ENCODE data around the gene EXOC6B.

The EXOC6B gene

DNA sequence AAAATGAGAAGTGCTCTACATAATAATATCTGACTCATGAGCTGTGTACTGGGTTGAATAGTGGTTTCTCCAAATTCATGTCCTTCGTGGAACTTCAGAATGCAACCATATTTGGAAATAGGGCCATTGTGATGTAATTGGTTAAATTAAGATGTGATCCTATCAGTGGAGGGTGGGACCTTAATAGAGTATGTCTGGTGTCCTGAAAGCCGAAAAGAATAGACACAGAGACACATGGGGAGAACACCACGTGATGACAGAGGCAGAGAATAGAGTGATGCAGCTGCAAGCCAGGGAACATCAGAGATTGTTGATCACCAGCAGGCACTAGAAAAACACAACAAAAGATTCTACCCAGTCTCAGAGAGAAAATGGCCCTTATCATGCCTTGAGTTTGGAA, 310.1 kb downstream of the EXOC6B start:
- ATAC-seq = no peak
- TF ChIP-seq ZC3H10 (CRISPR knock-in tag; IDR thresholded peaks at IDR 0.05) = no peak
- no peak for TF ChIP-seq ESRRG (CRISPR knock-in tag; IDR thresholded peaks at IDR 0.05)
- no peak for TF ChIP-seq ZNF70 (CRISPR knock-in tag; IDR thresholded peaks at IDR 0.05)
- TF ChIP-seq, protein P1, sequence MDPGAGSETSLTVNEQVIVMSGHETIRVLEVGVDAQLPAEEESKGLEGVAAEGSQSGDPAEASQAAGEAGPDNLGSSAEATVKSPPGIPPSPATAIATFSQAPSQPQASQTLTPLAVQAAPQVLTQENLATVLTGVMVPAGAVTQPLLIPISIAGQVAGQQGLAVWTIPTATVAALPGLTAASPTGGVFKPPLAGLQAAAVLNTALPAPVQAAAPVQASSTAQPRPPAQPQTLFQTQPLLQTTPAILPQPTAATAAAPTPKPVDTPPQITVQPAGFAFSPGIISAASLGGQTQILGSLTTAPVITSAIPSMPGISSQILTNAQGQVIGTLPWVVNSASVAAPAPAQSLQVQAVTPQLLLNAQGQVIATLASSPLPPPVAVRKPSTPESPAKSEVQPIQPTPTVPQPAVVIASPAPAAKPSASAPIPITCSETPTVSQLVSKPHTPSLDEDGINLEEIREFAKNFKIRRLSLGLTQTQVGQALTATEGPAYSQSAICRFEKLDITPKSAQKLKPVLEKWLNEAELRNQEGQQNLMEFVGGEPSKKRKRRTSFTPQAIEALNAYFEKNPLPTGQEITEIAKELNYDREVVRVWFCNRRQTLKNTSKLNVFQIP (CRISPR knock-in tag; IDR thresholded peaks at IDR 0.05; ENCODE audit: borderline replicate concordance, low read depth) = no peak
- TF ChIP-seq, protein P2, sequence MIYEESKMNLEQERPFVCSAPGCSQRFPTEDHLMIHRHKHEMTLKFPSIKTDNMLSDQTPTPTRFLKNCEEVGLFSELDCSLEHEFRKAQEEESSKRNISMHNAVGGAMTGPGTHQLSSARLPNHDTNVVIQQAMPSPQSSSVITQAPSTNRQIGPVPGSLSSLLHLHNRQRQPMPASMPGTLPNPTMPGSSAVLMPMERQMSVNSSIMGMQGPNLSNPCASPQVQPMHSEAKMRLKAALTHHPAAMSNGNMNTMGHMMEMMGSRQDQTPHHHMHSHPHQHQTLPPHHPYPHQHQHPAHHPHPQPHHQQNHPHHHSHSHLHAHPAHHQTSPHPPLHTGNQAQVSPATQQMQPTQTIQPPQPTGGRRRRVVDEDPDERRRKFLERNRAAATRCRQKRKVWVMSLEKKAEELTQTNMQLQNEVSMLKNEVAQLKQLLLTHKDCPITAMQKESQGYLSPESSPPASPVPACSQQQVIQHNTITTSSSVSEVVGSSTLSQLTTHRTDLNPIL (CRISPR knock-in tag; IDR thresholded peaks at IDR 0.05; ENCODE audit: low read depth) = no peak
- TF ChIP-seq, protein P3, sequence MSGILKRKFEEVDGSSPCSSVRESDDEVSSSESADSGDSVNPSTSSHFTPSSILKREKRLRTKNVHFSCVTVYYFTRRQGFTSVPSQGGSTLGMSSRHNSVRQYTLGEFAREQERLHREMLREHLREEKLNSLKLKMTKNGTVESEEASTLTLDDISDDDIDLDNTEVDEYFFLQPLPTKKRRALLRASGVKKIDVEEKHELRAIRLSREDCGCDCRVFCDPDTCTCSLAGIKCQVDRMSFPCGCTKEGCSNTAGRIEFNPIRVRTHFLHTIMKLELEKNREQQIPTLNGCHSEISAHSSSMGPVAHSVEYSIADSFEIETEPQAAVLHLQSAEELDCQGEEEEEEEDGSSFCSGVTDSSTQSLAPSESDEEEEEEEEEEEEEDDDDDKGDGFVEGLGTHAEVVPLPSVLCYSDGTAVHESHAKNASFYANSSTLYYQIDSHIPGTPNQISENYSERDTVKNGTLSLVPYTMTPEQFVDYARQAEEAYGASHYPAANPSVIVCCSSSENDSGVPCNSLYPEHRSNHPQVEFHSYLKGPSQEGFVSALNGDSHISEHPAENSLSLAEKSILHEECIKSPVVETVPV (CRISPR knock-in tag; IDR thresholded peaks at IDR 0.05) = no peak
- TF ChIP-seq, protein P4, sequence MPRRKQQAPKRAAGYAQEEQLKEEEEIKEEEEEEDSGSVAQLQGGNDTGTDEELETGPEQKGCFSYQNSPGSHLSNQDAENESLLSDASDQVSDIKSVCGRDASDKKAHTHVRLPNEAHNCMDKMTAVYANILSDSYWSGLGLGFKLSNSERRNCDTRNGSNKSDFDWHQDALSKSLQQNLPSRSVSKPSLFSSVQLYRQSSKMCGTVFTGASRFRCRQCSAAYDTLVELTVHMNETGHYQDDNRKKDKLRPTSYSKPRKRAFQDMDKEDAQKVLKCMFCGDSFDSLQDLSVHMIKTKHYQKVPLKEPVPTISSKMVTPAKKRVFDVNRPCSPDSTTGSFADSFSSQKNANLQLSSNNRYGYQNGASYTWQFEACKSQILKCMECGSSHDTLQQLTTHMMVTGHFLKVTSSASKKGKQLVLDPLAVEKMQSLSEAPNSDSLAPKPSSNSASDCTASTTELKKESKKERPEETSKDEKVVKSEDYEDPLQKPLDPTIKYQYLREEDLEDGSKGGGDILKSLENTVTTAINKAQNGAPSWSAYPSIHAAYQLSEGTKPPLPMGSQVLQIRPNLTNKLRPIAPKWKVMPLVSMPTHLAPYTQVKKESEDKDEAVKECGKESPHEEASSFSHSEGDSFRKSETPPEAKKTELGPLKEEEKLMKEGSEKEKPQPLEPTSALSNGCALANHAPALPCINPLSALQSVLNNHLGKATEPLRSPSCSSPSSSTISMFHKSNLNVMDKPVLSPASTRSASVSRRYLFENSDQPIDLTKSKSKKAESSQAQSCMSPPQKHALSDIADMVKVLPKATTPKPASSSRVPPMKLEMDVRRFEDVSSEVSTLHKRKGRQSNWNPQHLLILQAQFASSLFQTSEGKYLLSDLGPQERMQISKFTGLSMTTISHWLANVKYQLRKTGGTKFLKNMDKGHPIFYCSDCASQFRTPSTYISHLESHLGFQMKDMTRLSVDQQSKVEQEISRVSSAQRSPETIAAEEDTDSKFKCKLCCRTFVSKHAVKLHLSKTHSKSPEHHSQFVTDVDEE (CRISPR knock-in tag; IDR thresholded peaks at IDR 0.05) = no peak
- no peak for TF ChIP-seq TOX (CRISPR knock-in tag; IDR thresholded peaks at IDR 0.05; ENCODE audit: borderline replicate concordance)

DNA sequence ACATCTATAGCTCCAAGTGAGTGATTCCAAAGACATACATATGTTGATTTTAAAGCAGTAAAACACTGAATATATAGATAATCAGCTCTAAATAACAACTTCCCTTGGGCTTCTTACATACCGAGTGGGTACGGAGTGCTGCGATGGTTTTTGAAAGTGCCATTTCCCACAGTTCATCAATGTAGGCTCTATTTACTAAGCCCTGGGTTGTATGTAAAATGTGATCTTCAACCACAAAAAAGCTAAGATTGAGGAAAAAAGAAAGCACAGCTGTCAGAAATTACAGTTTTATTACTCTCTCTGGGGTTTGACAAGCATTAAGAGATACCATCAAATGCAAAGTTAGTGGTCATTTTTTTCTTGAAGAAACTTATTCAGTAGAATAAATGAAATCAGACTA, 312.8 kb downstream of the EXOC6B start:
- TF ChIP-seq ARNTL (CRISPR knock-in tag; IDR thresholded peaks at IDR 0.05; ENCODE audit: borderline replicate concordance, low read depth) = no peak
- TF ChIP-seq TOX (CRISPR knock-in tag; IDR thresholded peaks at IDR 0.05; ENCODE audit: borderline replicate concordance) = no peak
- TF ChIP-seq ZFP3 (CRISPR knock-in tag; IDR thresholded peaks at IDR 0.05) = no peak
- no peak for TF ChIP-seq RARB (CRISPR knock-in tag; IDR thresholded peaks at IDR 0.05)
- no peak for TF ChIP-seq ZNF8 (CRISPR knock-in tag; IDR thresholded peaks at IDR 0.05)
- TF ChIP-seq ESRRG (CRISPR knock-in tag; IDR thresholded peaks at IDR 0.05) = no peak
- TF ChIP-seq GLIS3 (CRISPR knock-in tag; IDR thresholded peaks at IDR 0.05) = no peak
- no peak for TF ChIP-seq ZC3H10 (CRISPR knock-in tag; IDR thresholded peaks at IDR 0.05)
- TF ChIP-seq TCF4 (CRISPR knock-in tag; IDR thresholded peaks at IDR 0.05; ENCODE audit: borderline replicate concordance) = no peak
- TF ChIP-seq PPARA (CRISPR knock-in tag; IDR thresholded peaks at IDR 0.05; ENCODE audit: borderline replicate concordance) = no peak
- TF ChIP-seq, protein P2 (CRISPR knock-in tag; IDR thresholded peaks at IDR 0.05; ENCODE audit: low read depth) = no peak

DNA sequence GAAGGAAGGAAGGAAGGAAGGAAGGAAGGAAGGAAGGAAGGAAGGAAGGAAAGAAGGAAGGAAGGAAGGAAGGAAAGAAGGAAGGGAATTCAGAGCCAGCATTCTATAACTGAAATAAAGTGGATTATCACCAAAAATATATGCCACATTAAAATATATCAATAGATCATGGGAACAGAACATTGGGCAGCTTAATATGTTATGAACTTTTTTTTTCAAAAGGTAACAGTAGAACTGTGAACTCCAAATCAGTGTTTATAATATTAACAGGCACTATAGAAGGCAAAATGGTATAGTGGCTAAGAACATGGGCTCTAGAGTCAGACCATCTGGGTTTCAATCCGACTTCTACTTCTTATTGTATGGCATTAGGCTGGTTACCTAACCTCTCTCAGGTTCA, 313.5 kb downstream of the EXOC6B start:
- TF ChIP-seq ZNF70 (CRISPR knock-in tag; IDR thresholded peaks at IDR 0.05) (no peak), CSDC2 (CRISPR knock-in tag; IDR thresholded peaks at IDR 0.05) (no peak), ESRRG (CRISPR knock-in tag; IDR thresholded peaks at IDR 0.05) (no peak), ISL1 (CRISPR knock-in tag; IDR thresholded peaks at IDR 0.05) (no peak), ZFP30 (CRISPR knock-in tag; IDR thresholded peaks at IDR 0.05) (no peak), ZFP3 (CRISPR knock-in tag; IDR thresholded peaks at IDR 0.05) (no peak), TOX (CRISPR knock-in tag; IDR thresholded peaks at IDR 0.05; ENCODE audit: borderline replicate concordance) (no peak), ZC3H10 (CRISPR knock-in tag; IDR thresholded peaks at IDR 0.05) (no peak), GLIS3 (CRISPR knock-in tag; IDR thresholded peaks at IDR 0.05) (no peak), SNAI2 (CRISPR knock-in tag; IDR thresholded peaks at IDR 0.05) (no peak), ARNTL (CRISPR knock-in tag; IDR thresholded peaks at IDR 0.05; ENCODE audit: borderline replicate concordance, low read depth) (no peak), TCF4 (CRISPR knock-in tag; IDR thresholded peaks at IDR 0.05; ENCODE audit: borderline replicate concordance) (no peak)
- TF ChIP-seq, protein P1 (CRISPR knock-in tag; IDR thresholded peaks at IDR 0.05; ENCODE audit: borderline replicate concordance, low read depth) = no peak
- TF ChIP-seq, protein P4 (CRISPR knock-in tag; IDR thresholded peaks at IDR 0.05) = no peak
- ATAC-seq = no peak

More for the DNA sequence above, 312.8 kb downstream of the EXOC6B start:
- ATAC-seq = no peak

Measured in SK-N-SH treated with all-trans-retinoic acid at 6 μM for 48 hours (cell line).